Epithelial cell of proximal tubule (primary cell): Measurements from ENCODE around the gene SNED1. TPM values are rescaled to one million over a fixed set of nuclear protein-coding genes. Genes with fewer than 3 reads are reported as not detected.

Experiments used
- DNase-seq: peaks from one replicate; pipeline ENCODE4 v3.0.0-alpha.2; 2011; ENCODE audit warnings: low read depth
- H3K4me3 ChIP-seq: 2 replicates; pipeline ENCODE4 v1.5.1; 2011; ENCODE audit warnings: low read depth, mild to moderate bottlenecking, low read length
- CTCF ChIP-seq: conservative IDR thresholded peaks from 2 replicates; pipeline ENCODE4 v1.5.1; 2012; ENCODE audit warnings: low read depth, mild to moderate bottlenecking, low read length
- total RNA-seq: library from RNA; depleted of rRNA; stranded (reverse); fragments of >200 nt; gene quantifications from 2 replicates; pipeline ENCODE4 v1.2.3, GENCODE V29; 2015

The SNED1 gene
- total RNA-seq, 1 donor from 2014 or later = 0.29 TPM

GRCh38 chr2:241116606-241117560 is 118.5 kb downstream of the SNED1 start:
- DNase-seq = no peak
- no peak for TF ChIP-seq CTCF
- H3K4me3 ChIP-seq = no peak overlapping the region

- DNase-seq = no peak
- no peak overlapping the region for H3K4me3 ChIP-seq
- TF ChIP-seq CTCF = no peak
Observed at GRCh38 chr2:241118737-241119505, 120.5 kb downstream of the SNED1 start.

- H3K4me3 ChIP-seq = no peak overlapping the region
- TF ChIP-seq CTCF = no peak
- no peak for DNase-seq
Observed at GRCh38 chr2:241120440-241120839, 122.0 kb downstream of the SNED1 start.

GRCh38 chr2:241121008-241121407 is 122.6 kb downstream of the SNED1 start:
- DNase-seq = no peak
- TF ChIP-seq CTCF = no peak
- no peak overlapping the region for H3K4me3 ChIP-seq

GRCh38 chr2:241122376-241123002 is 124.1 kb downstream of the SNED1 start:
- DNase-seq = no peak
- no peak overlapping the region for H3K4me3 ChIP-seq
- TF ChIP-seq CTCF = no peak

- no peak for DNase-seq
- no peak for TF ChIP-seq CTCF
- no peak overlapping the region for H3K4me3 ChIP-seq
Observed at GRCh38 chr2:241123816-241124536, 125.6 kb downstream of the SNED1 start.
